HCT116 (cell line): ENCODE measurements around the gene CDKL1. TPM values are rescaled to one million over a fixed set of nuclear protein-coding genes. Genes with fewer than 3 reads are reported as not detected.

Source experiments
- ATAC-seq: fragments of 200-7000 bp; cut with Tn5 transposase; 2 replicates; pipeline ENCODE4 v1.9.1; 2020; ENCODE audit warnings: mild to moderate bottlenecking, moderate library complexity
- BruUV-seq: library from RNA; stranded (reverse); fragments of 400-500 nt; replicated peaks from 2 replicates; lab custom pipeline; 2021; lab: Mats Ljungman, UMichigan
- CTCF ChIA-PET: fragments of 300-600 bp; sonication (Branson Sonifier 250); formaldehyde crosslinking; loops from one replicate; lab custom pipeline; 2021; ENCODE audit warnings: antibody characterized with exemption; lab: Charles Lee
- POLR2A ChIA-PET: fragments of 300-600, 350-600 bp; sonication (Branson Sonifier 250); formaldehyde crosslinking; loops from one replicate; lab custom pipeline; 2021; ENCODE audit warnings: antibody characterized with exemption; lab: Charles Lee
- RAD21 ChIA-PET, 2 experiments: fragments of 300-600 bp; sonication (Branson Sonifier 250); formaldehyde crosslinking; loops; one replicate each; lab custom pipeline; 2023; ENCODE audit warnings: low total read pairs in 2 of 2; ENCODE audit not compliant: uncharacterized antibody in 2 of 2, unreplicated experiment in 2 of 2, low non-redundant PET in 1 of 2; lab: Charles Lee
- DNase-seq: peaks from one replicate; pipeline ENCODE4 v3.0.0-alpha.2; 2010; ENCODE audit warnings: low read depth, low spot score
- H2AFZ ChIP-seq: fragments of 200-600 bp; shearing (Covaris generic), sonication (generic); 2 replicates; pipeline ENCODE4 v1.6.1; 2017; ENCODE audit warnings: low read depth, mixed run types, mixed read lengths, antibody characterized with exemption, low read length; ENCODE audit not compliant: poor library complexity, severe bottlenecking
- H3K27ac ChIP-seq: 2 replicates; pipeline ENCODE4 v1.5.1; 2012; ENCODE audit warnings: low read depth, low read length
- H3K27me3 ChIP-seq: fragments of 200-600 bp; sonication (generic); 2 replicates; pipeline ENCODE4 v1.6.1; 2016; ENCODE audit warnings: mixed run types, low read length, mixed read lengths; ENCODE audit not compliant: insufficient read depth
- H3K36me3 ChIP-seq, 2 experiments: fragments of 200-500 bp in 1 of 2; fragments of 200-600 bp in 1 of 2; sonication (Bioruptor generic) in 1 of 2; sonication (generic) in 1 of 2; 2 replicates each; pipeline versions ENCODE4 v1.5.1 to v1.6.1; 2014 to 2016; ENCODE audit warnings: low read length in 2 of 2, inconsistent platforms in 1 of 2, mixed read lengths in 1 of 2, mixed run types in 1 of 2; ENCODE audit not compliant: insufficient read depth in 2 of 2, control insufficient read depth in 1 of 2
- H3K4me1 ChIP-seq, 2 experiments: fragments of 200-600 bp in 1 of 2; sonication (generic) in 1 of 2; 2 replicates each; pipeline versions ENCODE4 v1.5.1 to v1.6.1; 2012 to 2017; ENCODE audit warnings: low read length in 2 of 2, inconsistent platforms in 1 of 2, mild to moderate bottlenecking in 1 of 2, mixed read lengths in 1 of 2, mixed run types in 1 of 2, moderate library complexity in 1 of 2; ENCODE audit not compliant: insufficient read depth in 2 of 2, control insufficient read depth in 1 of 2
- H3K4me2 ChIP-seq: fragments of 200-600 bp; sonication (generic); 2 replicates; pipeline ENCODE4 v1.6.1; 2017; ENCODE audit warnings: mixed run types, low read length, mixed read lengths
- H3K4me3 ChIP-seq, 2 experiments: fragments of 200-600 bp in 1 of 2; sonication (generic) in 1 of 2; replicated peaks in 1 of 2; 2 replicates each; pipeline ENCODE4 v1.5.1; 2011 to 2016; ENCODE audit warnings: low read length in 2 of 2, control low read depth in 1 of 2, low read depth in 1 of 2, mild to moderate bottlenecking in 1 of 2, mixed read lengths in 1 of 2, mixed run types in 1 of 2
- H3K79me2 ChIP-seq: fragments of 200-600 bp; sonication (generic); 2 replicates; pipeline ENCODE4 v1.6.1; 2017; ENCODE audit warnings: mild to moderate bottlenecking, mixed run types, low read length, moderate library complexity, mixed read lengths; ENCODE audit not compliant: insufficient read depth
- H3K9ac ChIP-seq: fragments of 200-600 bp; sonication (generic); 2 replicates; pipeline ENCODE4 v1.6.1; 2016; ENCODE audit warnings: low read length, mixed read lengths
- H3K9me2 ChIP-seq: fragments of 200-600 bp; sonication (generic), shearing (Covaris generic); 2 replicates; pipeline ENCODE4 v1.6.1; 2017; ENCODE audit warnings: mixed run types, mild to moderate bottlenecking, moderate library complexity; ENCODE audit not compliant: insufficient read depth
- H3K9me3 ChIP-seq, 2 experiments: fragments of 200-500 bp in 1 of 2; fragments of 200-600 bp in 1 of 2; sonication (Bioruptor generic) in 1 of 2; sonication (generic) in 1 of 2; 2 replicates each; pipeline ENCODE4 v1.6.1; 2014 to 2017; ENCODE audit warnings: low read length in 2 of 2, mixed read lengths in 2 of 2, inconsistent platforms in 1 of 2, low read depth in 1 of 2, mild to moderate bottlenecking in 1 of 2, mixed run types in 1 of 2, moderate library complexity in 1 of 2; ENCODE audit not compliant: control insufficient read depth in 1 of 2, insufficient read depth in 1 of 2
- H4K20me1 ChIP-seq: fragments of 200-600 bp; sonication (generic), shearing (Covaris generic); 2 replicates; pipeline ENCODE4 v1.6.1; 2017; ENCODE audit warnings: mixed run types, mild to moderate bottlenecking, moderate library complexity; ENCODE audit not compliant: insufficient read depth
- ATF3 ChIP-seq: IDR thresholded peaks from 2 replicates; pipeline ENCODE4 v1.6.1; 2012
- CBX3 ChIP-seq: IDR thresholded peaks from 2 replicates; pipeline ENCODE4 v1.6.1; 2012; ENCODE audit warnings: low read depth
- CTCF ChIP-seq, 3 experiments: fragments of 200-600 bp in 1 of 3; sonication (generic) in 1 of 3; IDR thresholded peaks in 2 of 3; conservative IDR thresholded peaks in 1 of 3; 2 replicates each; pipeline ENCODE4 v1.5.1; 2012 to 2017; ENCODE audit warnings: low read depth in 2 of 3, low read length in 2 of 3, antibody characterized with exemption in 1 of 3, borderline replicate concordance in 1 of 3, control low read depth in 1 of 3, mild to moderate bottlenecking in 1 of 3, mixed read lengths in 1 of 3, mixed run types in 1 of 3, moderate library complexity in 1 of 3; ENCODE audit not compliant: insufficient read depth in 1 of 3
- EGR1 ChIP-seq: IDR thresholded peaks from 2 replicates; pipeline ENCODE4 v1.6.1; 2012; ENCODE audit warnings: low read depth
- ELF1 ChIP-seq: IDR thresholded peaks from 2 replicates; pipeline ENCODE4 v1.6.1; 2012; ENCODE audit warnings: low read depth, borderline replicate concordance
- EZH2 ChIP-seq: fragments of 200-600 bp; sonication (generic); IDR thresholded peaks from 2 replicates; pipeline ENCODE4 v1.6.1; 2017; ENCODE audit warnings: antibody characterized with exemption, mixed run types
- EZH2phosphoT487 ChIP-seq: fragments of 200-600 bp; IDR thresholded peaks from 2 replicates; pipeline ENCODE4 v1.6.1; 2018; ENCODE audit warnings: antibody characterized with exemption, borderline replicate concordance
- POLR2A ChIP-seq: IDR thresholded peaks from 2 replicates; pipeline ENCODE4 v1.7.0; 2011; ENCODE audit warnings: borderline replicate concordance; ENCODE audit not compliant: insufficient read depth, insufficient read length; ENCODE audit errors: extremely low read depth
- POLR2AphosphoS5 ChIP-seq: IDR thresholded peaks from 2 replicates; pipeline ENCODE4 v1.6.1; 2011; ENCODE audit warnings: mild to moderate bottlenecking, low read depth, low read length, moderate library complexity
- RAD21 ChIP-seq: IDR thresholded peaks from 2 replicates; pipeline ENCODE4 v1.6.1; 2012; ENCODE audit warnings: low read depth, mild to moderate bottlenecking
- SIN3A ChIP-seq: IDR thresholded peaks from 2 replicates; pipeline ENCODE4 v1.6.1; 2012; ENCODE audit warnings: low read depth
- SP1 ChIP-seq: IDR thresholded peaks from 2 replicates; pipeline ENCODE4 v1.6.1; 2012; ENCODE audit warnings: low read depth
- TCF7L2 ChIP-seq: IDR thresholded peaks from 2 replicates; pipeline ENCODE4 v1.7.0; 2011; ENCODE audit warnings: borderline replicate concordance, inconsistent platforms; ENCODE audit not compliant: insufficient read depth, insufficient read length; ENCODE audit errors: extremely low read depth
- YY1 ChIP-seq: IDR thresholded peaks from 2 replicates; pipeline ENCODE4 v1.6.1; 2011; ENCODE audit warnings: low read length, low read depth, moderate library complexity, mild to moderate bottlenecking; ENCODE audit not compliant: insufficient replicate concordance; ENCODE audit errors: extremely low read depth
- ZNF274 ChIP-seq: fragments of 200-500 bp; sonication (Bioruptor generic); IDR thresholded peaks from 2 replicates; pipeline ENCODE4 v1.6.1; 2014; ENCODE audit warnings: mild to moderate bottlenecking, low read depth, low read length, inconsistent platforms
- intact Hi-C: fragments of 100-400 bp; cut with micrococcal nuclease; formaldehyde crosslinking; loops from 2 replicates; pipeline ENCODE4 v1.10.0; 2022
- total RNA-seq: library from RNA; stranded (reverse); gene quantifications from one replicate; pipeline ENCODE4 v1.2.1, GENCODE V29; 2021; ENCODE audit not compliant: unreplicated experiment
- TF ChIP-seq, protein P1 (sequence below): IDR thresholded peaks from 2 replicates; pipeline ENCODE4 v1.6.1; 2011; ENCODE audit warnings: mild to moderate bottlenecking, low read length, moderate library complexity; ENCODE audit not compliant: insufficient replicate concordance; ENCODE audit errors: extremely low read depth

The CDKL1 gene
- total RNA-seq, 1 experiment from 2014 or later: 7.1 TPM

DNA sequence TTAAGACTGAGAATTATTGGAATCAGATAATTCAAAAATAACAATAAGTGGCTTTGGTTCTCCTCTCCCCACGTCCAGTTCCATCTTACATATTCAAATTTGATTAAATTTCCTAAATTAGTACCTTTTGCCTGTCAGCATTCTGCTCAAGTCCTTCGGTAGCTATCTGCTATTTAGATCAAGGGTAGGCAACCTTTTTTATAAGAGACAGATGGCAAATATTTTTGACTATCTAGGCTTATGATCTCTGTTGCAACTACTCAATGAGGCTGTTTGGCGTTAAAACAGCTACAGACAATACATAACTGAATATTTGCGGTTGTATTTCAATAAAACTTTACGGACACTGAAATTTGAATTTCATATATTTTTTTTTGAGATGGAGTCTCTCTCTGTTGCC, 106.4 kb downstream of the CDKL1 start:
- Histone ChIP-seq H3K9ac (no peak overlapping the region), H3K9me3 (no peaks in the 10 kb centered on the region), H3K79me2 (no peaks in the 10 kb centered on the region), H3K27me3 (no peaks in the 10 kb centered on the region), H2AFZ (no peak overlapping the region), H3K4me3 (no peak overlapping the region), H3K9me2 (no peaks in the 10 kb centered on the region), H4K20me1 (no peaks in the 10 kb centered on the region), H3K27ac (no peak overlapping the region), H3K36me3 (peaks cover 6 to 9% of the 10 kb centered on the region in 2 experiments; a peak in 2 of 4 replicates), H3K4me2 (no peak overlapping the region), H3K4me1 (no peaks in the 10 kb centered on the region)
- ChIA-PET RAD21 (no interaction called here), CTCF (no interaction called here), POLR2A (no interaction called here)
- BruUV-seq: no TSS peak
- intact Hi-C loops: no loop called here
- DNase-seq (no peak), ATAC-seq (no peak)
- TF ChIP-seq POLR2A (no peak), EZH2phosphoT487 (no peak), EZH2 (no peak), SP1 (no peak), RAD21 (no peak), EGR1 (no peak), SIN3A (no peak), TCF7L2 (no peak), CTCF (IDR thresholded peaks at IDR 0.05 in 2 of 3, conservative IDR thresholded peaks at IDR 0.05 in 1 of 3; ENCODE audit: borderline replicate concordance in 1 of 3, insufficient read depth in 1 of 3, low read depth in 2 of 3, low read length in 2 of 3) (no peak), YY1 (no peak), CBX3 (no peak), ATF3 (no peak), ELF1 (no peak), POLR2AphosphoS5 (no peak), ZNF274 (no peak)
- TF ChIP-seq, protein P1, sequence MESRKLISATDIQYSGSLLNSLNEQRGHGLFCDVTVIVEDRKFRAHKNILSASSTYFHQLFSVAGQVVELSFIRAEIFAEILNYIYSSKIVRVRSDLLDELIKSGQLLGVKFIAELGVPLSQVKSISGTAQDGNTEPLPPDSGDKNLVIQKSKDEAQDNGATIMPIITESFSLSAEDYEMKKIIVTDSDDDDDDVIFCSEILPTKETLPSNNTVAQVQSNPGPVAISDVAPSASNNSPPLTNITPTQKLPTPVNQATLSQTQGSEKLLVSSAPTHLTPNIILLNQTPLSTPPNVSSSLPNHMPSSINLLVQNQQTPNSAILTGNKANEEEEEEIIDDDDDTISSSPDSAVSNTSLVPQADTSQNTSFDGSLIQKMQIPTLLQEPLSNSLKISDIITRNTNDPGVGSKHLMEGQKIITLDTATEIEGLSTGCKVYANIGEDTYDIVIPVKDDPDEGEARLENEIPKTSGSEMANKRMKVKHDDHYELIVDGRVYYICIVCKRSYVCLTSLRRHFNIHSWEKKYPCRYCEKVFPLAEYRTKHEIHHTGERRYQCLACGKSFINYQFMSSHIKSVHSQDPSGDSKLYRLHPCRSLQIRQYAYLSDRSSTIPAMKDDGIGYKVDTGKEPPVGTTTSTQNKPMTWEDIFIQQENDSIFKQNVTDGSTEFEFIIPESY: no peak
